AG04450 (cell line): ENCODE measurements around the gene KCNMA1. TPM values are rescaled to one million over a fixed set of nuclear protein-coding genes. Genes with fewer than 3 reads are reported as not detected.

Experiments
- CTCF ChIA-PET: fragments of 300-600, 350-600 bp; formaldehyde crosslinking; extraction: SDS; loops from one replicate; lab custom pipeline; 2022; ENCODE audit warnings: antibody characterized with exemption, inconsistent platforms; lab: Charles Lee
- POLR2A ChIA-PET: fragments of 350-600 bp; formaldehyde crosslinking; extraction: SDS; loops from one replicate; lab custom pipeline; 2021; ENCODE audit warnings: antibody characterized with exemption, inconsistent platforms; lab: Yijun Ruan, JAX
- DNase-seq: peaks from one replicate; pipeline ENCODE4 v3.0.0-alpha.2; 2011; ENCODE audit warnings: low read depth, low spot score
- H3K27ac ChIP-seq: one replicate; pipeline ENCODE4 v1.5.1; 2012; ENCODE audit warnings: low read depth, low read length, control low read depth
- H3K27me3 ChIP-seq: one replicate; pipeline ENCODE4 v1.6.0; 2012; ENCODE audit warnings: low read length; ENCODE audit not compliant: control insufficient read depth, insufficient read depth
- H3K4me3 ChIP-seq: 2 replicates; pipeline ENCODE4 v1.5.1; 2011; ENCODE audit warnings: mild to moderate bottlenecking, low read depth, low read length, control low read depth
- H3K9me3 ChIP-seq: 2 replicates; pipeline ENCODE4 v1.5.1; 2012; ENCODE audit warnings: low read length; ENCODE audit not compliant: control insufficient read depth, insufficient read depth
- CTCF ChIP-seq: IDR thresholded peaks from 2 replicates; pipeline ENCODE4 v1.5.1; 2011; ENCODE audit warnings: low read depth, low read length, control low read depth, inconsistent platforms
- polyA plus RNA-seq: library from polyadenylated mRNA; depleted of rRNA; stranded (reverse); fragments of >200 nt; gene quantifications from 2 replicates; pipeline ENCODE4 v1.2.3, GENCODE V29; 2011

The KCNMA1 gene
- polyA plus RNA-seq, 1 experiment = 58.8 TPM

- CTCF ChIA-PET = interaction anchor here (1.1 kb wide), 1 partner anchor 12 kb away, joined by 3 read pairs; no protein-coding TSS in a partner anchor
- H3K27me3 ChIP-seq = no peaks in the 10 kb centered on the region
- POLR2A ChIA-PET = no interaction called here
- TF ChIP-seq CTCF = no peak
- H3K9me3 ChIP-seq = no peaks in the 10 kb centered on the region
- H3K27ac ChIP-seq = no peak overlapping the region
- no peak overlapping the region for H3K4me3 ChIP-seq
- no peak for DNase-seq
Observed at GRCh38 chr10:76971547-76972170, 665.9 kb downstream of the KCNMA1 start.

GRCh38 chr10:76970711-76971519 lies 666.7 kb downstream of the KCNMA1 start:
- no peak for DNase-seq
- H3K27ac ChIP-seq = no peak overlapping the region
- no peak overlapping the region for H3K4me3 ChIP-seq
- no peaks in the 10 kb centered on the region for H3K27me3 ChIP-seq
- H3K9me3 ChIP-seq = no peaks in the 10 kb centered on the region
- TF ChIP-seq CTCF = no peak
- POLR2A ChIA-PET = no interaction called here
- CTCF ChIA-PET = interaction anchor here (1.1 kb wide), 1 partner anchor 13 kb away, joined by 3 read pairs; no protein-coding TSS in a partner anchor

DNA sequence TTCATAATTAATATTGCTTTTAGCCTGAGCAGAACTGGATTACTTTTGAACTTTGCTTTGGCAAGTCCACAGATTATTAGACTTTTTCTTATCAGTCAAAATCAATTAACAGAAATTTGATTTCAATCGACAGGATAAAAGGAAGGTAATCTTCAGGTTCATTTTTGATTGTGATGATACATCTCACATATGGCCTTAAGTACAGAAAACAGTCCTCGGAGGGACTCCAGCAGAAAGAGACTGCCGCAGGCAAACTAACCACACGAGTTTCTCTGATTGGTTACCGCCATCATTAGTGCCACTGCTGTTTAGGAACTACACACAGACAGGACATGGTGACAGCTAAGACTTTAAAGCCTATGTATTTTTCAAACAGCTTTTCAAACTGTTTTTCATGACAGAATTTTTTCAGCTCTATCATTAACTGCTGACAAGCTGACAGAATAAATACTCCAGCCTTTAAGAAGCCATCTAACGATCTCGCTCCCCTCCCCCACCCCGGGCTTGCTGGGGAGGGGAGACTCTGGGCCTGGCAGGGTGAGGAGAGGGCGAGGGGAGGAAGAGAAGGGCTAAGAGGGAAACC lies 668.2 kb downstream of the KCNMA1 start:
- ChIA-PET POLR2A (no interaction called here), CTCF (no interaction called here)
- H3K27ac ChIP-seq = no peak overlapping the region

GRCh38 chr10:76968483-76968882 lies 669.1 kb downstream of the KCNMA1 start:
- no peak for TF ChIP-seq CTCF
- Histone ChIP-seq H3K27ac (no peak overlapping the region), H3K9me3 (no peaks in the 10 kb centered on the region), H3K27me3 (no peaks in the 10 kb centered on the region), H3K4me3 (no peak overlapping the region)
- ChIA-PET POLR2A (no interaction called here), CTCF (no interaction called here)
- no peak for DNase-seq

More for the DNA sequence above, 668.2 kb downstream of the KCNMA1 start:
- Histone ChIP-seq H3K4me3 (no peak overlapping the region), H3K9me3 (no peaks in the 10 kb centered on the region), H3K27me3 (no peaks in the 10 kb centered on the region)
- no peak for TF ChIP-seq CTCF
- DNase-seq = no peak
